ENCODE data around the gene ZWILCH.
"Not testable (repeated sequence)": the region's sequence is repeated elsewhere in the genome, so short reads cannot be mapped to it uniquely, and the experiment has no call there.

Gene ZWILCH

DNA sequence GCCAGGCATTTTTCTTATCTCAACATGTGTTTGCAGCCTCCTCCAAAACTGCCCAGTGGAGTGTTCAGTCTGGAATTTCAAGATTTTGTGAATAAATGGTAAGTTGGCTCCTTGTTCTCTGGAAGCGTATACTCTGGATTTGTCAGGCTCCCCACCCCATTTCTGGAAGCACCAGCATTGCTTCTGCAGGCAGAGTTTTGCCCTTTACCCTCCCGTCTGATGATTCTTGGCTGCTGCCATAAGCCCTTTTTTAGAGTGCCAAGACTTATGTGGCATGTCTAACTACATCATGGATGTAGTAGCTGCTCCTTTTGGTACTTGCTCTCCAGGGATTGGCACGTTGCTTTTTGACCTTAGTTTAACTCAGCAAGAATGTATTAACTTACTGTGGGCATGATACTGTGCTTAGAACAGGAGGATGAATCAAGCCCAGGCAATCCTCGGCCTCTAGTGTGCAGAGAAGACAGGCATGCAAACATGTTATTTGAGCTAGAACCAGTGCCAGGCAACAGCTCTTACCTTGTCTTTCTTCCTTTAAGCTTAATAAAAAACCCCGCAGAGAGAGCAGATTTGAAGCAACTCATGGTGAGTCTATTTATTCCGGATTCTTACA, 15.8 kb upstream of the ZWILCH start:
- no peak for DNase-seq

DNA sequence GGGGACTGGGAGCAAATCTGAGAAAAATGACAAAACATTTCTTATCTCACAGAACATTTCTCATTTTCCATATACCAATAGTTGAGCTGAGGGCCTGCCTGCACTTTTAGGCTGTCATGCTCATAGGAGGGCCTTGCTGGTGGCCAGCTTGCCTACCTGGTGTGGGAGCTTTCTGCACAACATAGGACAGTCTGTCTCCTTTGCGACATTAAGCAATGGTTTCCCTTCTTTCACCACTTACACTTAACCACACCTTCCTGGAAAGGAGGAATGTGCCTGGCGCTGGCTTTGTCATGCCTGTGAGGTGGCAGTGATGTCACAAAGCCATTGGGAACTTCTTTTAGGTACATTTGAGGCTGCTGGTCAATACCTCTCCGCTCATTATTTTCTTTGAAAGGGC, 13.3 kb upstream of the ZWILCH start:
- DNase-seq, result no peak

DNA sequence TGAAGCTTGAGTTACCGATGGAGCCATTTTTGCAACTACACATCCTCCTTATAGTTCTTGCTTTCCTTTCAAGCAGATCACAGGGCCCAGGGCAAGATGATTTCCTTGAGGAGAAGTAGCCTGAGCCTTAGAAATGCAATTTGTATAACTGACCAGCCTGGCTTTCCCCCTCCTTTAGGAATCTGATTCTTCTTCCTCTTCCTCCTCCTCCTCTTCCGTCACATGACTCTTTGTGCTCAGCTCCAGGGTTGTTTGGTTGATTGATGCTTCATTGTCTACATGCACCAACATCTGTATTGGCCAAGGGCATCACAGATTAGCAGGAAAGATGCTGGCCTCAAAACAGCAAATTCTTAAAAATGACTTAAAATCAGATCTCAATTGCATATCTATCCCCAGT, 10.9 kb upstream of the ZWILCH start:
- no peak for DNase-seq

DNA sequence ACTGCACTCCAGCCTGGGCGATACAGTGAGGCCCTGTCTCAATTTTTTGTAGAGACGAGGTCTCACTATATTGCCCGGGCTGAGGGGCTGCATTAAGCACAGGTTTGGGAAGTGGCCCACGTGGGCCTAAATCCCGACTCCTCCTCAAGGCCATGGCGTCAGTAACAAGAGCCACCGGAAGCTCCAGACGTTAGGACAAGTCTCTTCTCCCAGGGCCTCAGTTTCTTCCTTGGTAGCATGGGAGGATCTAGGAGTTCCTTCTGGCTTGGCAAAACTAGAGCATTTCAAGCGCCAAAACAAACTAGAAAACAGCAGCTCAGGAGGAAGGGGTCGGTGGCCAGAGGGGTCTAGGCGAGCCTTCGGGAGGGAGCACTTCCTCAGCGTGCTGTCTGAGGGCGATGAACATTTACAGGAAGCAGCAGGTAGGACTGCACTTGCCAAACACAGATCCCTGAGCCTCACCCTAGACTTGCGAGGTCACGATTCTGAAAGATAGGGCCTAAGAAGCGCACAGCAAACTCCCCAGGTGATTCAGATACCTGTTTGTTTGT, 8.1 kb upstream of the ZWILCH start:
- DNase-seq, result no peak

DNA sequence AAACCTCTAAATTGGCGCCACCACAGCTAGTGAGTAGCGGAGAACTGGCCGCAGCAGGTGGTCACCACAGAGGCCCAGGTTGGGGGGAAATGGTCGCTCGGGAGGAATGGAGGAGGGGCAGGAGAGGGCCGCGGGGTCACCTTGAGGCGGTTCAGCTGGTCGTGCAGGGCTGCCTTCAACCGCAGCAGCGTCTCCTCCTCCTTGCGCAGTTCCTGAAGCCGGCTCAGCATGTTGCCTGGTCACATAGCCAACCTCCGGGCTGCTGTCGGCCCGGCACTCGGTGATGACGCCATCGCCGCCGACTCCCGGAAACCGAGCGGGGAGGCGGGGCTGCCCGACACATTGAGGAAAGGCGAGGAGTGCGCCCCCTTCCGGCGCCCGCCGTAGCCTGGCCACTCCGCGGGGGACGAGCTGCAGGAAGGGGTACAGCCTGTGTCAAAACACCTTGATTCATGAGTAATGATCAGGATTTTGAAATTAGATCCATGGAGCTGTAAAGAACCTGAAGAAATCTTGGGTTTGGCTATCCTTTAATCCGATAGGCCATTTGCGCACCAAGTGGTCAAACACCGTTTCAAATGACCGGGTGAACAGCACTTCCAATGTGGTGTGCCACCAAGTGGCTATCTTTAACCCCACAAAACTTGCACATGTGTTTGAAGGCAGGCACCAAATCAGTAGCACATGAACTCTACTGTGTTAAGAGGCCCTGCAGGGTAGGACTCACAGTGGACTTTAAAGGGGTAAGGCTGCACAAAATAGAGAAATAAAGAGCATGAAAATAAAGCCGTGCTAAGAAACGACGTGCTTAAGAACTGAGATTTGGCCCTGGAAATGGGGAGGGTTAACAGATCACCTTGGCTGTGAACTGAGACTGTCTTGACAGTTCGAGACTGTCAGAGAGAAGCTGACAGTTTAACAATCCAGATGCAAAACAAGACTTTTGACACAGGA, 7.3 kb upstream of the ZWILCH start, which contains the start of gene SNAPC5:
TSS of gene SNAPC5 (minus strand) at position 261 of the 954 bp plus-strand sequence. CDS start at position 230, 31 bp downstream.
- DNase-seq, result peak; percentile 96 to 98 (median 97)

DNA sequence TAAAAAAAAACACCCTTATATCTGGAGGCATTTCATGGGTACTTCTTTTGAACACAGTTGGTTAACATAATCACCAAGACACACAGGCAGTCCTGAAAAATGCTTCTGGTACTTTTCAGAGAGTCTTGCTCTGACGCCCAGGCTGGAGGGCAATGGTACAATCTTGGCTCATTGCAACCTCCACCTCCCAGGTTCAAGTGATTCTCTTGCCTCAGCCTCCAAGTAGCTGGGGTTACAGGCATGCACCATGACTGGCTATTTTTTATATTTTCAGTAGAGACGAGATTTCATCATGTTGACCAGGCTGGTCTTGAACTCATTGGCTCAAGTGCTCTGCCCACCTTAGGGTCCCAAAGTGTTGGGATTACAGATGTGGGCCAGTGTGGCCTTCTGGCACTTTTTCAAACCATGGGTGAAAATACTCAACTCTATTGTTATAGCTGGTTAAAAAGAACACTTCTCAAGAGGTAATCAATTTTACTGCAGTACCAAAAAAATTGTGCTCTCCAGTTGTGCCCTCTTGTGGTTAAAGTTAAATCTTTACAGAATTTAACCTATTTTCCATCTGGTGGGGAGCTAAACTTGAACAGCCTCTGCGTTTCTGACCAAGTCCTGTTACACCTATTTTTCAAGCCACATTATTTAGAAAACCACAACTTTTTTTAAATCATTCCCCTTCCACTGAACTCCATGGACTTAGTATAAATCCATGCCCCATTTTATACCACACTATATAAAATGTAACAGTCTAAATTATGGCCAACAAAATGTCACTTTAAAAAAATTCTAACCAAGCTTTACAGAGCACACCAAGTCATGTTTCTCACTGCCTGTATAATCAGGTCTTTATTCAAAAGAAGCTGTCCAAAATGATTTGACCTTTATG, 6.4 kb upstream of the ZWILCH start:
- no peak for DNase-seq

DNA sequence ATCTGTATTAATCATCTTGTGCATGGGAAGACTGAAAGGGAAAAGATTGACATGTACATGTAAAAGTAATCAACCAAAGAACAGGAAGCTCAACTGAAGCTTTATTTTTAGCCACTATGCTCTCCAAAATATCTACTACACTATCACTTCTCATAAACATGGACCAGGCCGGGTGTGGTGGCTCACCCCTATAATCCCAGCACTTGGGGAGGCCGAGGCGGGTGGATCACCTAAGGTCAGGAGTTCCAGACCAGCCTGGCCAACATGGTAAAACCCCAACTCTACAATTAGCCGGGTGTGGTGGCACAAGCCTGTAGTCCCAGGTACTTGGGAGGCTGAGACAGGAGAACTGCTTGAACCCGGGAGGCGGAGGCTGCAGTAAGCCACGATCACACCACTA, 4.8 kb upstream of the ZWILCH start:
- DNase-seq, result not testable (repeated sequence)

DNA sequence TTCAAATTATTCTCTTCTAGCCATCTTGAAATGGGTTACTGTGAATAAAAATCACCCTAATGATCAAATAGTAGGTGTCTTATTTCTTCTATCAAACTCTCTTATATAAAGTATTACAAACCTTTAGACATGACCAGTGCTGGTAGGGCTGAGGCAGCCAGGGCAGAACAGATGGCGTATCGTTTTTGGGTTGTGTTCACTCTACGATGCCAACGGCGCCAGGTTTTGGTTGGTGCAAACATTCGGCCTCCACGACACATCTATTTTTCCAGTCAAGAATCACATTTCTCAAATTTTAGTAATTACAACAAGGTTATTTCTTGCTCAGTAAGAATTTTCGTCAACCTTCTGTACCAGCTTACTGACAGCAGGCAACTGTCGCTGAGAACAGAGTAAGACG, 2.6 kb upstream of the ZWILCH start:
- no peak for DNase-seq

DNA sequence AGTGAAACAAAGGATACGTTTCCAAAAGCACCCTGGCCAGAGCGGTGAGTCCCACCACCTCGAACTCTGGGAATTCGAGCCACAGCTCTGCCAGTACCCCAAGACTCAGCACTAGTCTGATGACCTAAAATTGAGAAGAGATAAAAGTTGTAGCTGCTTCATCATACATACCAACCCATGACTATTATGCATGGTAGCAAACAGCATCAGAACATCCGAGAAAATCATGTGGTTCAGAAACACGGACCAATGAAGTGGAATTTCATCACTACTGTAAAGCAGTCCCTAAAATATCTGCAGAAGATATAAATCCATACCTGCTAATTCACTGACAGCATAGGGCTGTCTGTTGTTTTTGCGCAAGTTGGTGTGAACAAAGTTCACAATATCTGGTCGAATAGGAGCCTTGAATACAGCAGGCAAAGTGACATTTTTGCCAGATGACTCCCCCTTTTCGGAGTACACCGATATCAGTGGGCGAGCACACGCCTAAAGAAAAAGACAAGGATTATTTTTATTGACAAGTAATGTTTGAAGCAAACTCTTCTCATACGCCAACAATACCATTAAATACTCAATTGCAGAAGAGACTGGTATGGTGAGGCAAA, 2.0 kb upstream of the ZWILCH start:
- not testable (repeated sequence) for DNase-seq

DNA sequence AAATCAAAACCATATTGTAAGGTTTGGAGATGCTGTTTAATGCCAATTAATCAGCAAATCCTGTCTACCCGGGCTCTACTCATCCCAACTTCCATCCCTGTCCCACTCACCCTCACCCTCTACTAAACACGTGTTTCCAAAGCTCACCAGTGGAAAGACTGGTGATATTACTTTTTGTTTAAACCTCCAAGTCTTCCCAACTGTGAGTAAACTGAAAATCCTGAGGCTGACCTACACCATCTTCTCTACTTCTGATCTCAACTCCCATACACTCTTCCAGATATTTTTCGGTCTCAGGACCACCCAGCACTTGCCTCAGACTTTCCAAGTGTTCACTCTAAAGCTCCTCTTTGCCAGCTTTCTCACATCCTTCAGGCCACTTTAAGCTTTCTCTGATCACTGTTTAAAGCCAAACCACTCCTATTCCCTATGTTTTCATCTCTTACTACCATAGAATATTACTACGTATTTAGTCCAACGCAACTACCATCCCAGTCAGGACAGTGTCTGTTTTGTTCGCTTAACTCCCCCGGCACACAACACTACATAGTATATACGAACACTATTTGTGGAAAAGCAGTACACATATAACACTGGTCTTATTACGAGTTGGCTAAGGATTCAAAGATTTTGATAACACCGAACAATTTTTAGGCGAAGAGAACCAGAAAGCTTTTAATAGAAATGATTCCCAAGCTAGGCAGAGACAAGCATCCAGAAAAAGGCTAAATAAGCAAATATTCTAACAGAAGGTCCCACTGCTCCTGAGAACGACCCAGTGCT, 1.2 kb upstream of the ZWILCH start:
- DNase-seq, result no peak

DNA sequence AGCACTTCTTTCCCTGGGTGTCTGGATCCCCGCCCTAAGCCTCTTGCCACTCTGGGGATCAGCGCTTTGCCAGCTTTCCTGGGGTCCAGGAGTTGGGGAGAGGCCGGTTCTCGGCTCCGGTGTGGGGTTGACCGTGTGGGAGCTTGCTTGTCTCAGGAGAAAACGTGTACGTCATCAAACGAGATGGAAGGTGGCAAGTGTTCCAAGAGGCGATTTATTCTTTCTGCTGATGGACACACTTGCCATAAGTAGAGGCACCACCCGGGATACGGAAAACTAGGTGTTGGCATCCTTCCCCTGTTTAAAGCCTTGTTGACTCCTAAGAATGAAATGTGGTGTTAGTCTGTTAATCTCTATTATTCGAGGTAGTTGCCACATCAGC, 295 bp downstream of the ZWILCH start:
- no peak for DNase-seq

DNA sequence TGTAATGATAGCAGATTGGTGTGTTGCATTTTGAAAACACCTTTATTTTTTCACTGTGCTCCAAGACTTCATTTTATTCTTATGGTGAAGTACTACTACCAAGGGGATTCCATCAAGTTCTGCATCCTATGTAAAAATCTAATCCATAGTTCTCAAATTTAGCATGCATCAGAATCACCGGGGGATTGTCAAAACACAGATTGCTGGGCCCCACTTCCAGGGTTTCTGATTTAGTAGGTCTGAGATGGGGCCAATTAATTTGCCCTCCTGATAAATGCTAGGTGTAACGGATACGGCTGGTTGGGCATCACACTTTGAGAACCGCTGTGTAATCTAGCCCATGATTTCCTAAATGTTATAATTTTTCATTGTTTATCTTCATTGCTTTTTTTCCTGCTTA, 692 bp downstream of the ZWILCH start:
- DNase-seq, result no peak

DNA sequence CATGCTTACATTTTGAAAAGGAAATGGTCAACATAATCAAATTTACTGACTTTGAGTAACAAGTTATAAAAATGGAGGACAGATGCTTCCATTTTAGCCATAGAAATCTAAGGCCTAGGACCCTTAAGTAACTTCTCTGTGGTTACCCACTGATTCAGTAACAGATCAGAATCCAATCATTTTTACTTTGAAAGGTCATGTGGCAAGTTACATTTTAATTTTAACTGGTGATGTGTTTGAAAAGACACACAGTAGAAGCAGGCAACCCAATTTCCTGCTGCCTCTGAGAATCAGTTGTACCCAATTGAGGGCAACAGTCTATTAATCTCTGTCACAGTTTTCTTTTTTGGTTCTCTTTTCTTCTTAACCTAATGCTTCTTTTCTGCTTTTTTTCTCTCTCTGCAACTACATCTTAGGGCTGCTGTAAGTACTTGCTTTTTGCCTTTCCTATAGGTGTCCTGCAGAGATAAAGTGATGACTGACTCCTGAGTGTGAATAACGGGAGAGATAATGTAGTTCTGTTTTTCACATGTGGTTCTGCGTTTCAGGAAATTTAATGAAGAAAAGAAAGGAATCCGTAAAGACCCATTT, 3.3 kb downstream of the ZWILCH start:
- no peak for DNase-seq

DNA sequence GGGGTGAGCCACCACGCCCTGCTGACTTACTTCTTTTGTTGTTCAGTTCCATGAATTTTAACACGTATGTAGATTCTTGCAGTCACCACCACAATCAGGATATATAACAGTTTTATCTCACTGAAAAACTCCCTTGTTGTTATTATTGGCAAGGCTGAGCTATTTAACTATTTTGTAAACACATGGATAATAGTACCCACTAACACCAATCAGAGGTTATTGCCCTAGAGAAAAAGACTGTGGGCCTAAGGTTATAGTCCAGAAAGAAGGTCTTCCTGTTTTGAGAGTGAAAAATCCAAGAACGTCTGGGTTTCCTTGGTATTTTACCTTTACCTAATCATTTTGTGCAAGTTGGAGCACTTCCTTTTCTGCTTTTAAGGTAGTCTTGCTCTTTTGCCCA, 9.5 kb downstream of the ZWILCH start:
- no peak for DNase-seq

DNA sequence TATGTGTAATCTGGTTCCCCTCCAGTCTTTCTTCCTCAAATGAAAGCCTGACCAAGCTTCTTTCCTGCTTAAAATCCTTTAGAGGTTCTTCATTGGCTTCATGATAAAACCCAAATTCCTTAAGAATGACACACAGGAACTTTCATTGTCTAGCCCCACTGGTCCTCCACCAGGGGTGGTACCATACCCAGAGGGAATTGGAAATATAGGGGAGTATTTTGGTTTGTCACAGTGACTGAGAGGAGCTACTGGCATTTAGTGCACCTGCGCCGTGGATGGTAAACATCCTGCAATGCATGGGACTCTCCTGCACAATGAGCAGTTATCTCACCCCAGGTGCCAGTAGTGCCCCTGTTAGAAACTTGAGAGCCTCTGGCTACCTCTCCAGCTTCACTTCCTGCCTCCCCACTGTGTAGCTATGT, 10.8 kb downstream of the ZWILCH start:
- DNase-seq, result no peak

DNA sequence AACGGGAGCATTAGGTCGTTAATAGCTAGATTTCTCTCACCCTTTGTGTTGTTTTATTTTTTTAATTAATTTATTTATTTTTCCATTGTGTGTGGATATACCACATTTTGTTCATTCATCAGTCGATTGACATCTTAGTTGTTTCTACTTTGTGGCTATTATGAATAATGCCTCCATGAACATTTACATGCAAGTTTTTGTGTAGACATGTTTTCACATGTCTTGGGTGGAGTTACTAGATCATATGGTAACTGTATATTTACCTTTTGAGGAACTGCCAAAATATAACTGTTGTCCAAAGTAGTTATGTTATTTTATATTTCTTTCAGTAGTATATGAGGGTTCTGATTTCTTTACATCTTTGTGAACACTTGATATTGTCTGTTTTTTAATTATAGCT, 18.8 kb downstream of the ZWILCH start:
- DNase-seq, result no peak

DNA sequence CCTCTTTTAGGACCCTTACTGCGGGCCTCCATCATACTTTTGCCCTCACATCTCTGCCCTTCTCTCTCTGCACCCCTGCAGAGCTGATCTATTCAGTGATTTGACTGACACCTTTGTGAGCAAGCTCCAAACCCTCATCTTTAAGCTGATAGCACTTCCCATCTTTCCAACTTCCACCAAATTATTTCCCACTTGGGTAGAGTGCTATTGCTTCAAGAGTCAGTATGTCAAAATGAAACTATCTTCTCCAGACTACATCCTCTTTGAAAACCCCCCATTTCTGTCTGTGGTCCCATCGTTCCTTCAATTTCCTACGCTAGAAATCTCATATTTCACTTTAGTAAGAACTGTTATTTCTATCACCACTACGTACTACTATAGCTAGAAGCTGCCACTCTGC, 19.7 kb downstream of the ZWILCH start:
- no peak for DNase-seq

DNA sequence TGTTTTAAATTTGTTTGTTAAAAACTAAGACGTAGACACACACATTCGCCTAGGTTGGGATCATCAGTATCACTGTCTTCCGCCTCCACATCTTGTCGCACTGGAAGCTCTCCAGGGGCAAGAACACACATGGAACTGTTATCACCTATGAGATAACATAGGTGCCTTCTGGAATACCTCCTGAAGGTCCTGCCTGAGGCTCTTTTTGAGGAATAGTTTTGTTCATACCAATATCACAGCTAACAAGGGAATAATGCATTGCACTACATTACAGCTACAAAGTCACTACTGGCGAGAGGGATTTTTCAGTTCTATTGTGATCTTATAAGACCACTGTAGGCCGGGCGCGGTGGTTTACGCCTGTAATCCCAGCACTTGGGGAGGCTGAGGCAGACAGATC, 29.9 kb downstream of the ZWILCH start:
- DNase-seq, result no peak

DNA sequence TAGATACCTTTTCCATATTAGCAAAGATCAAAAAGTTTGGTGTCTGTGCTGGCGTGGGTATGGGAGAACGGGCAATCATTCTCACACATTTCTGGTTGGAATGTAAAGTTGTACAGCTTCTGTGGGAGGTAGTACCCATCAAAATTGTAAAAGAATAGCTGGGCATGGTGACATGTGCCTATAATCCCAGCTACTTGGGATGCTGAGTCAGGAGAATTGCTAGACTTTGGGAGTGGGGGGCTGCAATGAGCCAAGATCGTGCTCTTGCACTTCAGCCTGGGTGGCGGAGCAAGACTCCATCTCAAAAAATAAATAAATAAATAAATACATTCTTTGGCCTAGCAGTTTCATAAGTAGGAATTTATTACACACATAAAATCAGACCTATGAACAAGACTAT, 37.8 kb downstream of the ZWILCH start:
- no peak for DNase-seq

DNA sequence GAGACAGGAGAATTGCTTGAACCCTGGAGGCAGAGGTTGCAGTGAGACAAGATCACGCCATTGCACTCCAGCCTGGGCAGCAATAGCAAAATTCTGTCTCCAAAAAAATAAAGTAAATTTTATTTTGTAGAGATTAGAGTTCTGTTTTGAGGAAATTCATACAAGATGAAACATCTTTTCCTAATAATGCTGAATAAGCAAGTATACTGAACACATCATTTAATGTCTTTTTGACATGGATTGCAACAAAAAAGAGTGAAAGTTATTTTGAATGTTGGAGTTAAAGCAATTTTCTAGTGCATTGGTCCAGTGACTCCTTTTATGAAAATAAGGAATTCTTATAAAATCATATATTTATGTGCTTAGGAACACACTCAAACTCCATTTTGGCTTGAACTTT, 40.1 kb downstream of the ZWILCH start:
- DNase-seq, result no peak

DNA sequence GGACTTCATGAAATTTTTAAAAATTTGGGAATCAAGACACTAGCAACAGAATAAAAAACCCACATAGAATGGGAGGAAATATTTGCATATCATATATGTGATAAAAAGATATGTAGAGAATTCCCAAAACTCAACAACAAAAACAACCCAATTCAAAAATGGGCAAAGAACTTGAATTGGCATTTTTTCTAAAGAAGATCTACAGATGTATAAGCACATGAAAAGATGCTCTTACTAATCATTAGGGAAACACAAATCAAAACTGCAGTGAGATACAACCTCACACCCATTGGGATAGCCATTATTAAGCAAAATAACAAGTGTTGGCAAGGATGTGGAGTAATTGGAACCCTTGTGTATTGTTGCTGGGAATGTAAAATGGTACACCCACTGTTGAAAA, 50.6 kb downstream of the ZWILCH start:
- no peak for DNase-seq
